Islet precursor cell (in vitro differentiated cells): ENCODE results near the gene FRMPD4.
A peak's percentile ranks its signal among the peaks of the same experiment; 100 is the strongest.

Experiments used
- DNase-seq: peaks from one replicate; pipeline ENCODE4 v3.0.0-alpha.2; 2018

The FRMPD4 gene

GRCh38 chrX:12554206-12554605 is 415.9 kb downstream of the FRMPD4 start:
- no peak for DNase-seq

DNA sequence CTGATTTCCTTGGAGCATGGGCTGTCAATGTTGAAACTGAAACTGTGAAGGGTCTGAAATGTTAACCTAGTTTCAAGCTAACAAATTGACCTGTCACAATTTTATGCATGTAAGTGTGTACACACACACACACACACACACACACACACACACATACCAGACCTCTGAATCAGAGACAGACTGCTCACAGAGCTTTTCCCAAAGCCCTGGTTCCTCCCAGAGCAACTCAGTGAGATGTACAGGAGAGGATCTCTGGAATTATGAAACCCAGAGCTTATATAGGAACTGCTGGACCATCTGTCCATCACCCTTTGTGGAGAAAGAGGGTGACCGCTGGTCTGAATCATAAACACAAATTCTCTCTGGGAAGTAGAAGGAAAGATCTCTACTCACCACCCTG is 424.8 kb downstream of the FRMPD4 start:
- peak; percentile 52 for DNase-seq

DNA sequence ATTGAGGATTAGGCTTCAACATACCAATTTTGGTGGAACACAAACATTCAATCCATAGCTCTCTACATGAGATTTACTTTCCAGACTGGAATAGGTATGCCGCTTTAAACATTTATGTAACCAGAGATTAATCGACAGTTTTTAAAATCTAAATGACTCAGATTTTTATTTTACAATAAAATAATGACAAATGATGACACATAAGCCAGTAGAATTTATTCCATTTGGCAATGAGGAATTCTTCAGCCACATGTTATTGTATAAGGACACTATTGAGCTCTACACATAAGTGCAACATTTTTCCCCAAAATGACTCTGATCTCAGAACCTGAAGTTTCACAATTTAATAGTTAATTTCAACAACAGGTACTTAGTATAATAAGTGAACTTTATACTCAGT is 425.9 kb downstream of the FRMPD4 start:
- no peak for DNase-seq

GRCh38 chrX:12567857-12568256 is 429.6 kb downstream of the FRMPD4 start:
- DNase-seq = no peak

DNA sequence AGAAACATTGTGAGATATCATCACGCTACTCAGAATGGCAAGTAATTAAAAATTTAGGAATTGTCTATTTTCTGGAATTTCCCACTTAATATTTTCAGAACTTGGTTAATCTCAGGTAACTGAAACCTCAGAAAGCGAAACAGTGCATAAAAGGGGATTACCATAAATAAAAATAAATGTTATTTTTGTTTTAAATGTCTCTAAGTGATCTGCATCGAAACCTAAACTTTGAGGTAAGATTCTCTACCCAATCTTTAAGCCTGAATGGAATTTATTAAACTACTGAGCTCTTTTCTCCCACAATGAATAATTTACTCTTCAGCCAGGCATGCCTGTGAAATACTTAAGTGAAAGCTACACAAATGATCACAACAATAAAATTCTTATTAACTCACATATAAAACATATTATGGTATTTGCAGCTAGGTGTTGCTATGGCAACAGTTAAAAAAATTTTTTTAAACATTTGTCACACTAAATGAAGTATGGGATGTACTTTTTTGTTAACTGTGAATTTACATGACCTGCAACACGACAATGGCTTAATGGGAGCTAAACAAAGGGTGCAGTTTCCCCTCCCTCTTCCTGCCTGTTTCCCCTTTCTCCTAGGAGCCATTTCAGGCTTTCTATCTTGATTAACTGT is 432.7 kb downstream of the FRMPD4 start:
- no peak for DNase-seq

DNA sequence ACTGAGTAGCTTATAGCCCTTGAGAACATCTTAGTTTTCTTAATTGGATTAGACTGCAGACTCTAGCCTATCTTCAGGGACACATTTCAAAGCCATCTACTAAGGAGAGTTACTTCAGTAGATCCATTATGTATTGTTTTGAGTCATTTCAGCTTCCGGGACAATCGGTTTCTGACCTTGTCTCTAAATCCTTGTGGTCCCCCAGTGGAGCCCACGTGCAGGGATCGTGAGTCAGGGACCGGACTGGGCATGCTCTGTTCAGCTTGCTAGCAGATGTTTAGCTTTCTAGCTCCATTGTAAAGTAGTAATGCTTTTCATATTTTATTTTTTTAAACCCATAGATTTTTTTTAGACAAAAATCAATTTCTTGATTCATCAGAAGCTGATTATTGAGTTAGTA is 441.0 kb downstream of the FRMPD4 start:
- DNase-seq = no peak

GRCh38 chrX:12580548-12580947 is 442.3 kb downstream of the FRMPD4 start:
- no peak for DNase-seq

- no peak for DNase-seq
Measured at GRCh38 chrX:12581546-12581945, 443.3 kb downstream of the FRMPD4 start.

DNA sequence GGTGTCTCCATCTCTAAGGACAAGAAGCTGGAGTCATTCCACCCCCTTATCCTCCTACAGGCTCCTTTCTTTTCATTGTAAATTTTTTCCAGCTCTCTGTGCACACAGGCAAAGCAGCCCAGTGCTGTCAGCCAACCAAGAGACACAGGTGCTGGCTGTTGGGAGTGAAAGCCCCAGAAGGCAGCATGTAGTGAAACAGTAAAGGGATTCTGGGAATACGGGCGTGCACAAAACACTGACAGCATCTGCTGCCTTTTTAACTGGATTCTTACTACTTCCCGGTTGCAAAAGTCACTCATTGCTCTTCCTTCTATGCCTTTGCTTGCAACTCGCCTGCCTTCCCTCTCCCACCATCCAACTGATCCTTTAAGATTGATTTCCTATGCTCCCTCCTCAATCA is 444.4 kb downstream of the FRMPD4 start:
- DNase-seq = no peak

DNA sequence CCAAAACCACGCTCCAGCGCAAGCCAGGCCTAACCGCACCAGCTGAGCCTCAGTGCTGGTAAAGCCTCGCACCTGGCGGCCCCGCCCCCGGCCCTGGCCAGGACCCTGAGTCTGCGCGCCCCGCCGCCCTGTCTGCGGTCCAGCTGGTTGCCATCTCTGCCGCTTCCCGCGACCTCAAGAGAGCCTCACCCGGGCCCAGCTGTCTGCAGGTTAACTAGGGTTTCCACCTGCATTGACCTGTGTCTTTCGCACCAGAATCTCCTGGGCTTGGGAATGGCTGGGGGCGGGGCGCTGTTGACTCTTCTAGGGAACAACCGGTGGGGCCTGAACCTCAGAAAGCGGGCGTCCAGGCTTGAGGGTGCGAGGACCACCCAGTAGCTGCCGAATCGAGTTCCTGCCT is 445.3 kb downstream of the FRMPD4 start:
- DNase-seq = no peak

DNA sequence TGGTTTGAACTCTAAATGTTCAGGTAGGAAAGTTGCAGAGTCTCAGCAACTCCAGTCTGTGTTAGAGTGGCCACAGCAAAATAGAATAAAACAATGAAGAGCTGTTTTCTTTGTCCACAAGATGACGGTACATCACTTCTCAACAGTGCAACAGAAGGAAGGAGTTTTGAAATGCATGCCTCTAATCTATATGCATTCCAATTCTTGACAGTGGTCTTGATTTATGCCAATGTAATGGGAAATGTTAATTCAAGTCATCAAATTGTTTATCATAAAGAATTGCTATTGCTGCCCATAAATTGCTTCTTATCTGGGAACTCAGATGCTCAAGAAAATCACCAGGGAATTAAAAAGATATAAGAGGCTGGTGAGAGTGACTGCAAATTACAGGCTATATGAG is 457.4 kb downstream of the FRMPD4 start:
- no peak for DNase-seq

- no peak for DNase-seq
Measured at GRCh38 chrX:12610079-12610478, 471.8 kb downstream of the FRMPD4 start.

DNA sequence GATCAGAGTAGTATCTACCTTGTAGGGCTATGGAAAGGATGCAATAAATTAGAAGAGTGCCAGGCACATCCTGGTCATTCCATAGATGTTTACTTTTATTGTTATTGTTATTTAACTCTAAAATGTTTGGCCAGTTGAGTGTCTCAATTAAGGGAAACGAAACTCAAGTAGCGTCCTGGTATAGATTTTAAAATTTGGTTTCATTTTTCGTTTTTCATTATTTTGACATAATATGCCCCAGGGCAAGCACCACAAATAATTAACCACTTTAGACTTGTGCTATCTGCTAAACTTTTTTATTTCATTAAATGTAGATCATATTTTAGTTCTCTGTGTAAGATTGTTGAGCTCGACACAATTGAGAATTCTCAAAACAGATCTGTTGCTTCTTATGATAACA is 473.2 kb downstream of the FRMPD4 start:
- DNase-seq = no peak

DNA sequence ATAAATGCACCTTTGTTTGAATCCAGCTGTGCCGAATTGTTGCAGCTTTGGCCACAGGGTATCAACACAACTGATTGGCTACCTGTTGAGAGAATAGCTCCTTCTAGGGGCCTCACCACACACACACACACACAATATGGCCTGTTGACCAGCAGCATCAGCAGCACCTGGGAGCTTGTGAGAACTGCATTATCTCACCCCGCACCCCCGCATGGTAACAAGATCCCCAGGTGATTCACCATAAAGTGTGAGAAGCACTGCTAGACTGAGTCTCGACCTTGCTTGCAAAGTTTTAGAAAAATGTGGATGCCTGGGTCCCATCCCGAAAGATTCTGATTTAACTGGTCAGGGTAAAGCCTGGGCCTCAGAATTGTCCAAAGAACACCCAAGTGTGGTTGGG is 476.0 kb downstream of the FRMPD4 start:
- DNase-seq = no peak

DNA sequence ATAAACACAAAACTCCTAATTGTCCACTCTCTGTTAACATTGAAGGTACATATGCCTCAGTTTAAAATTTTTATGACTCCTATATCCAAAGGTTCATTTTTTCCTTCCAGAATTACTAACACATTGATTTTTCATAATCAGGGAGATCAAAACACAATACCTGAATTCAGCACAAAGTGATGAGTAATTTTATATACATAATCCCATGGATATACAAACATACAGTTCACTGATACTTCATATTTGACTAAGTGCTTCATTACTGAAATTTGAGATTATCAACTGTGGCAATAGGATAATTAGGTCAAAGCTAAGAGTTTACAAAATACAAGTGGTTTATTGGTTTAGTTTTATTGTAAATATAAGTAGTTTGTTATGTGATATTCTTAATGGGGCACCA is 476.8 kb downstream of the FRMPD4 start:
- no peak for DNase-seq

DNA sequence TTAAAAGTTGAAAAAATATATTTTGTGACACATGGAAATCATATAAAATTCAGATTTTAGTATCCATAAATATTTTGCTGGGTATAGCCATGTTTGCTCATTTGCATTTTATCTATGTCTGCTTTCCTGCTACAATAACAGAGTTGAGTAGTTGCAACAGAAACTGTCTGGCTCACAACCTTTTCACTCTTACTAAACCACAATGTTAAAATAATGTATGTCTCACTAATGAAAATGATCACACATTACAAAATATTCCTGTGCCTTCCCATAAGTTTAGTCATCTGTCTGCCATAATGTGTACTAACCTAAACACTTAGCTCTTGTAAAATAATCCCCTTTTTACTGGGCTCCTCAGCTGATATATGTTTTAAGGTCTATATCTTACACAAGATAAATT is 479.0 kb downstream of the FRMPD4 start:
- no peak for DNase-seq

- no peak for DNase-seq
Measured at GRCh38 chrX:12647230-12647629, 509.0 kb downstream of the FRMPD4 start.

DNA sequence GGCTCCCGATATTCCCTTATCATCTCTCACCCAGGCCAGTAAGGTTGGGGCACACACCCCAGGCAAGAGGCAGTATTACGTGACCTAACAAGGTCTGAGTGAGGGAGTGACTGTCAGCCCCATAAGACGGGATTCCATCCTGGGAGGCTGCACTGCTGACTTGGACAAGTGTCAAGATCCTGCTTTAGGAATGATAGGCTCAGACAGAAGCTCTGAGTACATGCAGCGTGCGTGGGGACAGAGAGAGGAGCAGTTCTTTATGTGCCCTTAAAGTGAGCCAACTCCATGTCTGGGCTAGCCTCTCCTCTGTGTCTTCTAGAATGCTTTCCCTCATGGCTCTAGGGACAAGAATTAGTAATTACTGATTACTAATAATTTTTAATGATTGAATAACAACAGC is 510.7 kb downstream of the FRMPD4 start:
- DNase-seq = no peak

DNA sequence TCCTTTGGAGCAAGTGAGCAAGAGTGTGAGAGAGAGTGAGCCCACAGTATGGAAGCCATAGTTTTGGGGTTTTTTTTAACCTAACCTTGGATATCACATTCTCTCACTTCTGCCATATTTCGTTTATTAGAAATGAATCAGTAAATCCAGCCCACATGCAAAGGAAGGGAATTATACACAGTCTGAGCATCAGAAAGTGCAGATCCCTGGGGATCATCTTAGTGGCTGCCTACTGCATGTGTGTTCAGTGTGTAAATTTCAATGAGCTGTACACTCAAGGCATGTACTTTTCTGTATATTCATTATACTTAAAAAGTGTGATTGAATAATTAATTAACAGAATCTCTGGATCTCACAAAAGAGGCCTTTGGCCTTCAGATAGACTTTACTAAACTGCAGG is 519.2 kb downstream of the FRMPD4 start:
- no peak for DNase-seq

- no peak for DNase-seq
Measured at GRCh38 chrX:12657881-12658280, 519.6 kb downstream of the FRMPD4 start.

DNA sequence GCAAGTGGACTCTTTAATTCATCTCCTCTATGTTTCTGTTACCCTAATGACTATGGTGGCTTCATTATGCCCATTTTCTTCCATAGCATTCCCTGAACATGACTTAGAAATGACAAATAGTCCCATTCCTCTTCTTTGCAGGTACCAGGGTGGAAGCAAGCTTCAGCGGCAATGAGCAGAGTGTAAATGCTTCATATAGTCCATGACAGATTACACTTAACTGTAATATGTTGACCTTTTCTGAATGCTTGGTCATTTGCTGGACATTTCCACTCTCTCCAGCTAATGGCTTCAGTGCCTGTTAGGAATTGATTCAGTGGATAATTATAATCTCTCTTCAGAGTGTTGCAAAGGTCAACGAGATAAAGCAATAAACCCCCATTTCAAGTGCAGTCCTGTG is 523.2 kb downstream of the FRMPD4 start:
- no peak for DNase-seq

- DNase-seq = no peak
Measured at GRCh38 chrX:12672367-12673106, 534.3 kb downstream of the FRMPD4 start.

DNA sequence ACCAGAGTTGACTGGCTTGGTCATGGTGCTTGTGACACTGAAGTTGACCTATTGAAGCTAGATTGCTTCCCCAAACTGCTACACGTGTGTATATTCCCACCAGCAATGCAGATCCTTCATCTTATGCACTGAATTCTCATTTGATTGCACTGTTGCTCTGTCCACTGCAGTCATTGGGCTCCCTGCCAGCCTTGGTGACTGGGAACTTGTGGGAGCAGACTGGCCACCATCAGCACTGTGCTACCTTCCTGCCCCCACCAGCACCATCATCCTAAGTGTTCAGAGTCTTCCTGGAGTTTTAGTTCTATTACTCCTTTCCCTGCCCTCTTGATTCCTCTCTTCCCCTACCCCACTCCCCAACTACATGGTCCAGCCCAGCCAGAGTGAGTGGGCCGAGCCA is 535.2 kb downstream of the FRMPD4 start:
- no peak for DNase-seq

DNA sequence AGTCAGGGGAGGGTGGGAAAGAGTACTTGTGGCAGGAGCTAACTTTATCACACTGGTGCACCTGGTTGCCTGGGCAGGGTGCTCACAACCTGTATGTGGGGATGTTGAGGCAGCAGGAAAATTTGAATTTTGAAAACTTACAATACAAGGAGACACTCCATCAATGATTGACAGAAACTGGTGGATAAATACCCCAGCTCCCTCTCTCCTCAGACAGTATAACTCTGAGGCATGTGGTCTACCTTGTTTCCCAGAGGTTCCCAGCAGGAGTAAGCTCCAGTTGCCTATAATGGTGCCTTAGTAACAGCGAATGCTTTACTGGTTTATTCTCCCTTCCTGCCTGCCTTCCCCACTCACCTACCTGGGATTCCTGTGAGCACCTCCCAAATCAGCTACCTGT is 541.2 kb downstream of the FRMPD4 start:
- DNase-seq = no peak

DNA sequence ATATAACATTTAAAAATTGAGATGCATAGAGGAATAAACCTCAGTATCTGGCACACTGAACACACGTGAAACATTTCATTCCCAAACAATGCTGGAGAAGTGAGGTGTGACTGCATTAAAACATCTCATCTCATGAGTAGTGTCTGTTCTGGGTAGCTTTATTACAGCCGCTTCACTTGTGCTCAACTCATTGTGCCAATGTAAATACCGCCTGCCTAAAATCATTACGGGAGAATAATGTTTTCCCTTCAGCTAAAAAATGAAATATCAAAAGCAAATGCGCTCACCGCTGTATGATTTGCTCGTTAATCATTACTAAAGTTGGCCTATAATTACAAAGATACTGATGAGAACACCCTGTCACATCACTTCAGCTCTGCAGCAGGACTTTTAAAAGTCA is 542.8 kb downstream of the FRMPD4 start:
- DNase-seq = no peak
